ENCODE data around the gene SLC39A11. TPM values are rescaled to one million over a fixed set of nuclear protein-coding genes. Genes with fewer than 3 reads are reported as not detected.

The SLC39A11 gene
- total RNA-seq, 1 experiment from 2014 or later = 18.9 TPM

DNA sequence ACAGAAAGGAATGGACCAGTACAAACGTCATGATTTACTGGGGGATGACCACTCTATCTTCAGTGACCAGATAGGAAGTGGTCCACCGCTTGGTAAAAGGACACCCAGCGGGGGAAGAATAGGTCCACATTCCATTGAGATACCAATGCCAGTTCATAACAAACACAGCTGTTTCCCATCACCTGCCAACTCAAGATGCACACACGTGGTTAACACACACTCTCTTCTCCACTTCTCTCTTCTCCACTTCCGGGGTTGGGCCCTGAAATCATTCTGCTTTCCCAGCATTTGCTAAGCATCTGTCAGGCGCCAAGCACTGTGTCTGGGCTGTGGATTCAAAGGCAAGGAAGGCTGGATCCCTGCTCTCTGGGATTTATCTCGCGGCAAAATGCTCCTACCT is 175.5 kb downstream of the SLC39A11 start:
- Mint-ChIP-seq H3K27ac (no peak overlapping the region), H3K36me3 (no peaks in the 10 kb centered on the region), H3K4me1 (no peaks in the 10 kb centered on the region), H3K4me3 (no peak overlapping the region), H3K9me3 (peaks cover 7% of the 10 kb centered on the region), H3K27me3 (ENCODE audit: low read depth) (no peaks in the 10 kb centered on the region)
- POLR2A ChIA-PET = no interaction called here
- ATAC-seq = no peak
- CTCF ChIA-PET = no interaction called here
- DNase-seq (ENCODE audit: low spot score) = no peak
- TF ChIP-seq ZNF317 (CRISPR knock-in tag; IDR thresholded peaks at IDR 0.05; ENCODE audit: borderline replicate concordance, low read depth) (no peak), NR3C1 (CRISPR knock-in tag; conservative IDR thresholded peaks at IDR 0.05; ENCODE audit: low read depth) (no peak), ZNF232 (CRISPR knock-in tag; IDR thresholded peaks at IDR 0.05) (no peak), FOXJ3 (CRISPR knock-in tag; IDR thresholded peaks at IDR 0.05; ENCODE audit: borderline replicate concordance) (no peak)

DNA sequence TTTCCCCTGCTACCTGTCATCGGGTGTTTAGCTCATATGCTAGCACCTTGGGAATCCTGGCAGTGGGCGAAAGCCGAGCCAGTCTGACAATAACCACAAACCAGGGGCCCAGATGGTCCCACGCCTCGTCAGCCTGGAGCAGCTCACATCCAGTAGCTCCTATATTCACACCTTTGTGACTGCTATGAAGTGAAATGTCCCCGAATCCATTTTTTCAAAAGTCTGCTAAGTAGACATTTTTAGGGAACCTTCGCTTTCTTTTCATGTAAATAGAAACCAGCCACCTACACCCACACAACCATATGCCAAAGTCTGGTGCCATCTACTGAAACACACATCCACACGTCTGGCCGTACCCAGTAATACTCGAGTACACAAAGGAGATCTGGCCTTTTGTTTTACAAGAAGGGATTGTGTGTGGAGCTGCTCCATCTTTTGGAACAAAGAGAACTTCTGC is 176.8 kb downstream of the SLC39A11 start:
- ChIA-PET CTCF (no interaction called here), POLR2A (no interaction called here)
- DNase-seq (ENCODE audit: low spot score) (no peak), ATAC-seq (no peak)
- H3K4me1 Mint-ChIP-seq = no peaks in the 10 kb centered on the region
- no peak for TF ChIP-seq ZSCAN18 (CRISPR knock-in tag; IDR thresholded peaks at IDR 0.05)
- TF ChIP-seq ZNF317 (CRISPR knock-in tag; IDR thresholded peaks at IDR 0.05; ENCODE audit: borderline replicate concordance, low read depth) = no peak
- no peak for TF ChIP-seq ZNF121 (CRISPR knock-in tag; IDR thresholded peaks at IDR 0.05)
- TF ChIP-seq, protein P1, sequence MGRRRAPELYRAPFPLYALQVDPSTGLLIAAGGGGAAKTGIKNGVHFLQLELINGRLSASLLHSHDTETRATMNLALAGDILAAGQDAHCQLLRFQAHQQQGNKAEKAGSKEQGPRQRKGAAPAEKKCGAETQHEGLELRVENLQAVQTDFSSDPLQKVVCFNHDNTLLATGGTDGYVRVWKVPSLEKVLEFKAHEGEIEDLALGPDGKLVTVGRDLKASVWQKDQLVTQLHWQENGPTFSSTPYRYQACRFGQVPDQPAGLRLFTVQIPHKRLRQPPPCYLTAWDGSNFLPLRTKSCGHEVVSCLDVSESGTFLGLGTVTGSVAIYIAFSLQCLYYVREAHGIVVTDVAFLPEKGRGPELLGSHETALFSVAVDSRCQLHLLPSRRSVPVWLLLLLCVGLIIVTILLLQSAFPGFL (CRISPR knock-in tag; IDR thresholded peaks at IDR 0.05; ENCODE audit: borderline replicate concordance) = no peak
- TF ChIP-seq ZNF512 (CRISPR knock-in tag; IDR thresholded peaks at IDR 0.05; ENCODE audit: borderline replicate concordance) = no peak
- TF ChIP-seq GABPB1 (CRISPR knock-in tag; IDR thresholded peaks at IDR 0.05) = no peak
- no peak for TF ChIP-seq TEAD1 (CRISPR knock-in tag; IDR thresholded peaks at IDR 0.05)
- no peak for TF ChIP-seq ATF1 (CRISPR knock-in tag; IDR thresholded peaks at IDR 0.05)
- TF ChIP-seq, protein P2, sequence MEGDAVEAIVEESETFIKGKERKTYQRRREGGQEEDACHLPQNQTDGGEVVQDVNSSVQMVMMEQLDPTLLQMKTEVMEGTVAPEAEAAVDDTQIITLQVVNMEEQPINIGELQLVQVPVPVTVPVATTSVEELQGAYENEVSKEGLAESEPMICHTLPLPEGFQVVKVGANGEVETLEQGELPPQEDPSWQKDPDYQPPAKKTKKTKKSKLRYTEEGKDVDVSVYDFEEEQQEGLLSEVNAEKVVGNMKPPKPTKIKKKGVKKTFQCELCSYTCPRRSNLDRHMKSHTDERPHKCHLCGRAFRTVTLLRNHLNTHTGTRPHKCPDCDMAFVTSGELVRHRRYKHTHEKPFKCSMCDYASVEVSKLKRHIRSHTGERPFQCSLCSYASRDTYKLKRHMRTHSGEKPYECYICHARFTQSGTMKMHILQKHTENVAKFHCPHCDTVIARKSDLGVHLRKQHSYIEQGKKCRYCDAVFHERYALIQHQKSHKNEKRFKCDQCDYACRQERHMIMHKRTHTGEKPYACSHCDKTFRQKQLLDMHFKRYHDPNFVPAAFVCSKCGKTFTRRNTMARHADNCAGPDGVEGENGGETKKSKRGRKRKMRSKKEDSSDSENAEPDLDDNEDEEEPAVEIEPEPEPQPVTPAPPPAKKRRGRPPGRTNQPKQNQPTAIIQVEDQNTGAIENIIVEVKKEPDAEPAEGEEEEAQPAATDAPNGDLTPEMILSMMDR (IDR thresholded peaks at IDR 0.05) = no peak
- TF ChIP-seq ESRRA (CRISPR knock-in tag; IDR thresholded peaks at IDR 0.05; ENCODE audit: borderline replicate concordance) = no peak
- TF ChIP-seq RELA (CRISPR knock-in tag; IDR thresholded peaks at IDR 0.05; ENCODE audit: borderline replicate concordance) = no peak
- no peak for TF ChIP-seq ZNF138 (CRISPR knock-in tag; conservative IDR thresholded peaks at IDR 0.05)
- no peak for TF ChIP-seq OVOL2 (CRISPR knock-in tag; IDR thresholded peaks at IDR 0.05; ENCODE audit: borderline replicate concordance)
- TF ChIP-seq PRRX2 (CRISPR knock-in tag; IDR thresholded peaks at IDR 0.05) = no peak
- no peak for TF ChIP-seq NFYB (CRISPR knock-in tag; conservative IDR thresholded peaks at IDR 0.05; ENCODE audit: low read depth)
- no peaks in the 10 kb centered on the region for H3K27me3 Mint-ChIP-seq (ENCODE audit: low read depth)
- no peaks in the 10 kb centered on the region for H3K36me3 Mint-ChIP-seq
- no peak overlapping the region for H3K27ac Mint-ChIP-seq
- peaks cover 7% of the 10 kb centered on the region for H3K9me3 Mint-ChIP-seq
- no peak overlapping the region for H3K4me3 Mint-ChIP-seq
